GM20431 (cell line): Measurements from ENCODE around the gene SPOCK1.

Experiments
- in situ Hi-C: fragments of 300-500 bp; cut with MseI, MboI; formaldehyde crosslinking; loops from one replicate; pipeline ENCODE4 v1.15.0; 2020; ENCODE audit warnings: low sequenced_read_pairs; ENCODE audit not compliant: unreplicated experiment

The SPOCK1 gene

DNA sequence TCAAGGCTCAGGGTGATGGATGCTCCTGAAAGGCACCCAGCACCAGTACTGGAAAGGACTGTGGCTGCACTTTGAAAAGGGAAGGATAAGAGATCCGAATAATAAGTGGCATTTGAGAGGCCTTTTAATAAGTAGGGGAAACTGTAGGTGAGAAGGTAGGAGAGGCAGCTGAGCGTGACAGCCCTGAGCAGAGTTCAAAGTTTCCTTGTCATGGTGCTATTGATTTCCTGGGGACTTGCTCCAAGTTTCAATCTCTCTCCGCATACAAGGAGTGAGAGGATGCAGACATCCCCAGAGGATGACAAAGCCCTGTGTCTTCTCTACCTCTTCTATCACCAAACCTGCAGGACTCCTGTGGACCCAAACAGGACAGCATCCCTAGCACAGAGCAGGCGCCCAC, 354.5 kb downstream of the SPOCK1 start:
- in situ Hi-C loops, result no loop called here

DNA sequence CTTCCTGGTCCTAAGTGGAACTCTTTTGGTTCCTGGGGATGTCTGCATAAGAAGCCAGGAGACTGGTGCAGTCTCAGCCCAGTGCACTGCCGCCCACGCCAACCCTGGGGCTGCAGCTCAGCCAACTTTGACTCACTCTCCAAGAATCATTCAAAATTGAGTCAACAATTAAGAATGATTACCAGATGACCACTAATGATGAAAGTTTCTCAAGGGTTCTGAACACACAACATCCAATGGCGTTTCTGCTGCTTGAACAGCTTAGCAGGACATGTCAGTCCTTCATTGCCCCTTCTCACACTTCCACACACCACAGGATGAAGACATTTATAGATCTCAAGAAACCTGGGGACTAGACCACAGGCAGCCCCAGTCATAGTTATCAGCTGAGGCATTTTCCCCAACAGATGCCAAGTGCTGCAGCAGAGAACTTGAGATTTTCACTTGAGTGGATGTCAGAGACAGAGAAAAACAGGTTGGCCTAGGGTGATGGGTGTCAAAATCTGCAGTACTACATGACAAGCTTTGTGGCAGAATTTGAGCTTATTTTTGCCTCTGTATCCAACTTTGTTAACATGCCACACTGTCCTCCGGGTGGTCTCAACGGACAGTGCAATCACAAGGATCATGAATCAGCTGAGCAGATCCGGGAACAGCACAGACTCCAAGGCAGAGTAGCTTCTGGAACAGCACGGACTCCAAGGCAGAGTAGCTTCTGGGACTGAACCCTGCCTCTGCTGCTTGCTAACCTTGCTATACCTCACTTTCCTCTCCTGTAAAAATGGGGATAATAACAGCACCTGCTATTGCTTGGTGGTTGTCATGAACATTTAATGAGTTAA, 356.1 kb downstream of the SPOCK1 start:
- in situ Hi-C loops, result no loop called here

DNA sequence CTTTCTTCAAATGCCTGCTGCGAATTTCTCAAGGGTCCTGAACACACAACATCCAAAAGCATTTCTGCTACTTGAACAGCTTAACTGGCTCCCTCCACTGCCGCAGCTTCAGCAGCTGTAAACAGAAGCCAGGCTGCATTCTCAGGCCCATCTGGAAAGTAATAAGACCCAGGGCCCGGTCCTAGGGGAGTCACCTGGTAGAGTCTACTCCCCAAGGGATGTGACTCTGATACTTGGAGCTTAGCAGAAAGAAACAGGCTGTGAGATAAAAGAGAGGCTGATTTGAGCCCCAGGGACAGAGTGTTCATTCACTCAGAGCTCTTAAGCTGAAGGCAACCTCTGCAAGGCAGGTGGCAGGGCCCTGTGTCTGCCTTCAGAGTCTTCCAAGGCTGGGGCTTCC, 356.8 kb downstream of the SPOCK1 start:
- in situ Hi-C loops, result no loop called here

DNA sequence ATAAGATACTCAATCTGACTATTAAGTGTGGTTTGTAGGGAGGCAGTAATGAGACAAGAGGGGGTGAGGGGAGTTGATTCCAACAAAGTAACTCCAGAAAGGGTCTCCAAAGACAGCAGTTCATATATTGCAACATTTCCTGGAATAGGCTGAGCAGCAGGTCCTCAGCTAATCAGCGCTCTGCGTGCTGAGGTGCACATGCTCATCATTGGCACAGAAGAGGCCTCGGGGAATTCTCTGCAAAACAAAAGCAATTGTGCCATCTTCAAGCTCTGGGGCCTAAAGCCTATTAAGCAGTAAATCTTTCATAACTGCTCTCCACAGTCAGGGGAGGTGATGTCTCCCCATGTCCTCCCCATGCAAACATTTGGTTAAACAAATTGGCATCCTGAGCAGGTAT, 357.3 kb downstream of the SPOCK1 start:
- in situ Hi-C loops, result no loop called here

DNA sequence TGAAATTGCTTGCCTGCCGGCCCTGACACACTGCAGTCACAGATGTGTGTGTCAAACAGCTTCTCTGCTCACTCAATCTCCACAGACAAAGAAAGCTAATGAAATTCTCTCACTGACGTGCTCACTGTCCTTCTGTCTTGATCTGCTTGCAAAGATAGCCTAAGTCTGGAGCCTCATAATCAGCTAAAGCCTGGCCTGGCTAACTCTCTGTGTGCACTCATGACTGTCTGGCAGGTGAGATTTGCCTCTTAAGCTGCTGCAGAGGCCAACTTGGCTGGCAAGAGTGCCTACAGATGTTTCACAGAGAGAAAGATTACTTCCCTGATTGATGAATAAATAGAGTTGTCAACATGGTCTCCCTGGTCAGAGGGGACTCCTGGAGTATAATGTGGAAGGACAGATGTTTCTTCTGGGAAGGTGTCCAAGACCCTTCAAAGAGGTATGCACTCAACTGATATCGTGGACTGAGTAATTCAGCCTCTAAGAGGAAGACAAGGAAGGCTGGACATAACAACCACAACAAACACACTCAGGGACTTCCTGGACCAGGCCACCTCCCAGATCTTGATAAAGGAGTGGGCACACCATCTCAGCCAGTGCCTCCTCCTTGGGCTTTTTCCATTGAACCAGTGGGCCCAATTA, 362.0 kb downstream of the SPOCK1 start:
- in situ Hi-C loops, result no loop called here

DNA sequence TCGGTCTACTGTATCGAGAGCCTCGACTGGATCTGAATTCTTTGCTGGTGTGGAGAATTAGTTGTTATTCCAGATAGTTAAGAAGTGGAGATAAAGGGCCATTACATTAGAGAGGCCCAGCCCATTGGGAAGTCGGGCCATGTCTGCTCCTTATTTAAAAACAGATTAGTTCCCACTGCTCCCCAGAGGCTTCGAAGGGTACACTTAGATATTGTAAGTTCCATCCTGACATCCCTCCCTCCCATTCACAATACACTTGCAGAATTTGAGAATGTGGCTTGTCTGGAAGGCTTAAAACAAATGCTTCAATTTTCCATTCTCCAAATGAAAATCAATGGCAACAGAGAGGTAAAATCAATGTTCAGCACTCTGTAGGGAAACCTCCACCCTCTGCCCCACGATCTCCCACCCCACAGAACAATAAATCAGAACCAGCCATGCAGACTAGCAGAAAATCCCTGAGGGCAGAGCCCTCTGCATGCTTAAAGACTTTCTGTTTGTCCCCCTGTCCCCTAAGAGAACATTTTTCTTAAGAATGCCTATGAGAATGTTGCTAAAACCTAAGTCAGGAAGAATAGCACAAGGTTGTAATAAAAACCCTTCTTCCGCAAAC, 364.1 kb downstream of the SPOCK1 start:
- in situ Hi-C loops, result no loop called here

- in situ Hi-C loops, result no loop called here
Measured at GRCh38 chr5:137129886-137130680, 369.0 kb downstream of the SPOCK1 start.

DNA sequence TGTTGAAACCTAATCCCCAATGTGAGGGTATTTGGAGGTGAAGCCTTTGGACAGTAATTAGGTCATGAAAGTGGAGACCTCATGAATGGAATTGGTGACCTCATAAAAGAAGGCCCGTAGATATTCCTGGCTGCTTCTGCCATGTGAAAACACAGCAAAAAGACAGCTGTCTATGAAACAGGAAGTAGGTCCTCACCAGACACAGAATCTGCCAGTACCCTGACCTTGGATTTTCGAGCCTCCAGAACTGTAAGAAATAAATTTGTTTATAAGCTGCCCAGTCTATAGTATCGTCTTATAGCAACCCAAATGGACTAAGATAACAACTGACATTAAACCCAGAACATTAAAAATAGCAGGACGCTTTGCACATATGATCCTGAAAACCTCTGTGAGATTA, 371.1 kb downstream of the SPOCK1 start:
- in situ Hi-C loops, result no loop called here

DNA sequence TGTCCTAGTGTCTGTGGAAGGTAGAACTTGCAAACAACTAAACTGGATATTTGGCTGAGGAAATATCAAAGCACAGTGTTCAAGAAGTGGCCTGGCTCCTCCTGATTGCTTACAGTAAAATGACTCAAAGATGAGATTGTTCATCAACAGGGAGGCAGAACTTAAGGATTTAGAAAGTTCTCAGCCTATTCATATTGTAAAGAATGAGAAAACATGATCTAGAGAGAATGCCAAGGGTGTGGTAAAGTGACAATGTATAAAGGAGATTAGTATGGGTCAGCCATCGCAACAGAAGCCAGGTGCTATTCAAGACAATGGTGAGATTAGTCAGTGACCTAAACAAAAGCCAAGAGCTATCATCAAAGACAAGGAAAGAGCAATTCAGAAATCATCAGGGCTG, 372.3 kb downstream of the SPOCK1 start:
- in situ Hi-C loops, result no loop called here

DNA sequence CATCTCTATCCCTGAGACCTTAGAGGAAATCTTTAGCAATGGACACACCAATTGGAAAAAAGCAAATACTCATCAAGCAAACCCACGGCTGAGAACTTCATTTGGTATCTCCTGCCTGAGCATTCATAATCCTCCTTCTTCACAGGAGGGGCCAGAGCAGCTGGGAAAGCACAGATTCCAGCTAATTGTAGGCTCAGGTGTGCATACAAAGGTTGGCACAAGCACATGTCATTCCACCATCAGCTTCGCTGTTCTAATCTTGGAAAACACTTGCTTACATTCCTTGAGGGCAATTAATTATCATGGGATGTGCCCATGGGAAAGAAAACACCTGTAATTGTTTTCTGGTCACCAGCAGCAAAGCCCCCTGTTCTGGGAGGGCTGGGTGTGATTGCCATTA, 376.6 kb downstream of the SPOCK1 start:
- in situ Hi-C loops, result no loop called here

DNA sequence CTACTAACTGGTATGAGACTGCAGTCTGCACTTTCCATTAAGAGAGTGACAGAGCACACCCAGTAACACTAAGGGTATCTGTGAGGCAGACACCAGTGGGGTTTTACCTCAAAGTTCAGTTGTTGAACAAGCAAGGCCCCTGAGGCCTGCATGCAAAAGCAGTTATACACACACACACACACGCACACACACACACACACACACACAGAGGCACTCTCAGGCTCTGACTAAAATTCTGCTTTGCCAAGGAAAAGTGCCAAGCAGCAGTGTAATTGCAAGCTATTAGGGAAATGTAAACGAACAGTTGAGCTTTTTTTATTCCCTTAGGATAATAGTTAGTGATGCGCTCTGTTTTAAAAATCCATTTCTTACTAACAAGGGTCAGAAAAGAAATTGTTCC, 377.1 kb downstream of the SPOCK1 start:
- in situ Hi-C loops, result no loop called here

- in situ Hi-C loops, result no loop called here
Measured at GRCh38 chr5:137119321-137119720, 379.8 kb downstream of the SPOCK1 start.

DNA sequence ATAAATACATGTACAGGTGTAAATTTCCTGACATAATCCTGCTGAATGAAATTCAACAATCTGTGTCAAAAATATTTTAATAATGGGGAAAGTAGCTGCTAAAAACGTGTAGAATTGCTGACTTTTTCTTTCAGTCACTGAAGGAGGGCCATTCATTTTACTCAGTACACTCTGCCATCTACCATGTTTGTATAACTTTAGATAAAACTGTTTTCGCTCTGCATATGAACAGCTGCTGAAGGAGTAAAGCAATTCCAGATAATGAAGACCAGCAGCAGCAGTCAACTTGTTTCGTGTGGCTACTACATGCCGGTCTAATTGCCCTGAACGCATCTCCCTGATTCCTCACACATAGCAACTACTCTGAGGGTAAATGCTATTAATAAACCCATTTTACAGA, 380.5 kb downstream of the SPOCK1 start:
- in situ Hi-C loops, result no loop called here

DNA sequence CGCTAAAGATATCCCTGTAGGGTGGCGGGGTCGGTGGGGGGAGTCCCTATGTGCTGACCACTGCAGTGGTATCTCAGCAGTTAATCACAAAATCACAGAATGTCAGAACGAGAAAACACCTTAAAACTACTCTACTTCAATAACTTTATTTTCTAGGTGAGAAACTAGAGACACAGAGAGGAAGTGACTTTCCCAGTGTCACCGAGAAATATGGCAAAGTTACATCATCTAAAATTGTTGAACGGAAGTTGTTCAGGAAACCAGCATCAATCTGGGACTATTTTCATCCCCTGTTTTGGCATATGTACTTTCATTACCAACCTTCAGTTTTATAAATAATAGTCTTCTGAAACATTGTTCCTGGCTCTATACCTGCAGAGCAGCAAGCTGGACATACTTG, 384.0 kb downstream of the SPOCK1 start:
- in situ Hi-C loops, result no loop called here

- in situ Hi-C loops, result no loop called here
Measured at GRCh38 chr5:137114529-137114928, 384.6 kb downstream of the SPOCK1 start.

DNA sequence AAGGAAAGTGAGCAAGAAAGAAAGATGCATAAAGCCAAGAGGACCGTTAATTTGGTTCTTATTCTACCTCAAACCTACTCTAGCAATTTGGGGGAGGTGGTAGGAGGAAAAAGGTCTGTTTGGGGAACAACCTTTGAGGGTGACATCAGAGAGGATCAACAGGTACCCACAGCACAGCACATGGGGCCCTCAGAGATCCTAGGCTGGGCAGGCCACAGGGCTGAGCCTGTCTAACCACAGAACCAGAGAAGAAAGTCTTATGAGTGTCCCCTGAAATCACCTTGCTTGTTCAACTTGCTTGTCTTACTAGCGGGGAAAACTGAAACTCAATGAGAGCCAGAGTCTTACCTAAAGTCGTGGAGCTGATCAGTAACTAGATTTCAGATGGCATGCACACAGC, 385.2 kb downstream of the SPOCK1 start:
- in situ Hi-C loops, result no loop called here

DNA sequence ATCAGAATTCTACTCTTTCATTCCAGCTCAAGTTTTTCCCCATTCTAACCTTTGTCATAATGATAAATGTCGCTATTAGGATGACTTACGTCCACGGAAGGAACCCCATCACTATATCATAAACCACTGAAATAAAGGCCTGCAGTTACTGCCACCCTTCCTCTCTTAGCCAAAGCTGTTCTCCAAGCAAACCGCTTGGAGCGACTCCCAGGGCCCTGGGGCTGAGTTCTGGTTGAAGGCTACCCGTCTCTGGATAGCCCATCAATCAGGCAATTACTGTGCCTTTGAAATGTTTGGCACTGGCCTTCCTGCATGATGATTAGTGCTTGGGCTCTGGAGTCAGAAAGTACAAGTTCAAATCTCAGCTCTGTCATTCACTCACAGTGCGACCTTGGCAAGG, 386.0 kb downstream of the SPOCK1 start:
- in situ Hi-C loops, result no loop called here

- in situ Hi-C loops, result no loop called here
Measured at GRCh38 chr5:137105351-137106035, 393.6 kb downstream of the SPOCK1 start.

- in situ Hi-C loops, result no loop called here
Measured at GRCh38 chr5:137101544-137101943, 397.6 kb downstream of the SPOCK1 start.

GRCh38 chr5:137099651-137100050, 399.5 kb downstream of the SPOCK1 start:
- in situ Hi-C loops, result no loop called here
